Transverse colon (tissue), 3 donors: Measurements from ENCODE around the gene PPM1F.

ENCODE experiments used
- CTCF ChIP-seq, 5 experiments: fragments of 200-600 bp in 3 of 5; fragments of 450-650 bp in 2 of 5; sonication (generic) in 3 of 5; IDR thresholded peaks; 1 replicate in 2 of 5; 2 replicates in 3 of 5; pipeline ENCODE4 v1.5.1; 2016 to 2017; ENCODE audit warnings: antibody characterized with exemption in 5 of 5, inconsistent platforms in 3 of 5, mild to moderate bottlenecking in 2 of 5, moderate library complexity in 1 of 5
- EP300 ChIP-seq: sonication (generic); formaldehyde crosslinking; IDR thresholded peaks from one replicate; pipeline ENCODE4 v1.6.1; 2017; ENCODE audit warnings: antibody characterized with exemption, low read depth
- POLR2A ChIP-seq: fragments of 450-650 bp; IDR thresholded peaks from one replicate; pipeline ENCODE4 v1.6.1; 2016; ENCODE audit warnings: antibody characterized with exemption, mild to moderate bottlenecking, moderate library complexity

- TF ChIP-seq CTCF (IDR thresholded peaks at IDR 0.05) (no peak), POLR2A (no peak), EP300 (no peak)
Measured at GRCh38 chr22:21985214-21985613, 32.6 kb upstream of the PPM1F start.
